B cell (primary cell): ENCODE data around the gene BPIFB2. TPM values are rescaled to one million over a fixed set of nuclear protein-coding genes. Genes with fewer than 3 reads are reported as not detected.

ENCODE experiments used
- ATAC-seq: fragments of 200-7000 bp; cut with Tn5 transposase; one replicate; pipeline ENCODE4 v1.10.0; 2021; ENCODE audit warnings: low read depth, mild to moderate bottlenecking, moderate number of reproducible peaks, moderate library complexity
- CTCF ChIA-PET: fragments of 350-600 bp; sonication (Branson Sonifier 250); formaldehyde crosslinking; loops from one replicate; lab custom pipeline; 2021; ENCODE audit warnings: antibody characterized with exemption, inconsistent platforms; lab: Charles Lee
- POLR2A ChIA-PET: fragments of 350-600 bp; sonication (Branson Sonifier 250); formaldehyde crosslinking; loops from one replicate; lab custom pipeline; 2021; ENCODE audit warnings: antibody characterized with exemption; lab: Charles Lee
- DNase-seq: peaks from one replicate; pipeline ENCODE4 v3.0.0; 2013
- H2AFZ ChIP-seq: 2 replicates; pipeline ENCODE4 v1.6.1; 2012; ENCODE audit warnings: mild to moderate bottlenecking, low read depth, low read length; ENCODE audit not compliant: insufficient read depth, poor library complexity, severe bottlenecking
- H3K27ac ChIP-seq, 2 donors: 1 replicate in 1 of 2; 2 replicates in 1 of 2; pipeline ENCODE4 v1.5.1; 2012 to 2013; ENCODE audit warnings: low read length in 2 of 2, mild to moderate bottlenecking in 2 of 2, moderate library complexity in 1 of 2
- H3K27me3 ChIP-seq, 4 experiments: fragments of 200-600 bp in 1 of 4; sonication (generic) in 1 of 4; replicated peaks in 1 of 4; 1 replicate in 2 of 4; 2 replicates in 2 of 4; pipeline versions ENCODE4 v1.6.1 to v1.7.0; 2013 to 2016; ENCODE audit warnings: low read length in 3 of 4, mild to moderate bottlenecking in 2 of 4, mixed read lengths in 1 of 4, moderate library complexity in 1 of 4; ENCODE audit not compliant: insufficient read depth in 4 of 4, control insufficient read depth in 3 of 4; ENCODE audit errors: control extremely low read depth in 1 of 4
- H3K36me3 ChIP-seq, 2 experiments: replicated peaks in 1 of 2; 1 replicate in 1 of 2; 2 replicates in 1 of 2; pipeline versions ENCODE4 v1.6.1 to v1.7.1; 2013; ENCODE audit warnings: low read length in 1 of 2; ENCODE audit not compliant: insufficient read depth in 2 of 2, control insufficient read depth in 1 of 2; ENCODE audit errors: control extremely low read depth in 1 of 2, extremely low read depth in 1 of 2
- H3K4me1 ChIP-seq, 2 donors: fragments of 200-600 bp in 1 of 2; sonication (generic) in 1 of 2; 1 replicate in 1 of 2; 2 replicates in 1 of 2; pipeline versions ENCODE4 v1.5.1 to v1.6.1; 2013 to 2017; ENCODE audit warnings: low read length in 2 of 2; ENCODE audit not compliant: control insufficient read depth in 2 of 2, insufficient read depth in 2 of 2
- H3K4me2 ChIP-seq: replicated peaks from 2 replicates; pipeline ENCODE3; 2012; ENCODE audit warnings: mild to moderate bottlenecking, low read depth, low read length; ENCODE audit not compliant: poor library complexity, severe bottlenecking
- H3K4me3 ChIP-seq, 5 experiments: fragments of 200-600 bp in 1 of 5; sonication (generic) in 1 of 5; 1 replicate in 3 of 5; 2 replicates in 2 of 5; pipeline versions ENCODE4 v1.5.1 to v1.7.0; 2011 to 2016; ENCODE audit warnings: low read length in 4 of 5, mild to moderate bottlenecking in 4 of 5, low read depth in 2 of 5, control low read depth in 1 of 5, moderate library complexity in 1 of 5; ENCODE audit not compliant: insufficient read depth in 1 of 5; ENCODE audit errors: control extremely low read depth in 1 of 5, extremely low read depth in 1 of 5
- H3K79me2 ChIP-seq: fragments of 200-600 bp; sonication (generic); one replicate; pipeline ENCODE4 v1.6.0; 2016; ENCODE audit warnings: low read length; ENCODE audit not compliant: control insufficient read depth, insufficient read depth
- H3K9ac ChIP-seq: fragments of 200-600 bp; sonication (generic); 2 replicates; pipeline ENCODE4 v1.6.1; 2017; ENCODE audit warnings: mild to moderate bottlenecking, low read length, moderate library complexity
- H3K9me3 ChIP-seq, 3 donors: one replicate each; pipeline versions ENCODE4 v1.6.1 to v1.7.1; 2013; ENCODE audit warnings: low read length in 2 of 3; ENCODE audit not compliant: control insufficient read depth in 2 of 3, insufficient read depth in 1 of 3; ENCODE audit errors: control extremely low read depth in 1 of 3
- H4K20me1 ChIP-seq: 2 replicates; pipeline ENCODE4 v1.6.0; 2012; ENCODE audit warnings: mild to moderate bottlenecking, low read length; ENCODE audit not compliant: insufficient read depth, control insufficient read depth, poor library complexity, severe bottlenecking
- H3K27ac Mint-ChIP-seq: one replicate; pipeline ENCODE4 v1.8.0; 2021; ENCODE audit warnings: mixed read lengths
- H3K27me3 Mint-ChIP-seq: one replicate; pipeline ENCODE4 v1.8.0; 2021; ENCODE audit warnings: mixed read lengths
- H3K4me1 Mint-ChIP-seq: one replicate; pipeline ENCODE4 v1.8.0; 2021; ENCODE audit warnings: mixed read lengths
- H3K4me3 Mint-ChIP-seq: one replicate; pipeline ENCODE4 v1.8.0; 2021; ENCODE audit warnings: mixed read lengths
- H3K9me3 Mint-ChIP-seq: one replicate; pipeline ENCODE4 v1.8.0; 2022; ENCODE audit warnings: mixed read lengths; ENCODE audit not compliant: insufficient read depth
- EZH2 ChIP-seq: IDR thresholded peaks from 2 replicates; pipeline ENCODE4 v1.6.1; 2012; ENCODE audit warnings: borderline replicate concordance, low read depth, mild to moderate bottlenecking, moderate library complexity, low read length; ENCODE audit not compliant: insufficient read depth, poor library complexity, severe bottlenecking
- WGBS: methylation state at CpG from one replicate; pipeline ENCODE4 v1.1.5; 2013; ENCODE audit warnings: missing lambda C conversion rate; ENCODE audit not compliant: insufficient coverage; 5-methylcytosine and 5-hydroxymethylcytosine counted together
- intact Hi-C: fragments of 100-400 bp; cut with micrococcal nuclease; formaldehyde crosslinking; loops from one replicate; pipeline ENCODE4 v1.10.0; 2022
- polyA plus RNA-seq: library from polyadenylated mRNA; depleted of rRNA; stranded (reverse); fragments of >200 nt; gene quantifications from 2 replicates; pipeline ENCODE4 v1.2.3, GENCODE V29; 2012
- total RNA-seq, 2 donors: library from RNA; stranded (reverse); fragments of 120-200 nt in 1 of 2; gene quantifications; 1 replicate in 1 of 2; 2 replicates in 1 of 2; pipeline versions ENCODE4 v1.2.3 to v1.2.4, GENCODE V29; 2013 to 2022
- TF ChIP-seq, protein P1 (sequence below): fragments of 200-600 bp; IDR thresholded peaks from one replicate; pipeline ENCODE4 v1.8.0; 2022; ENCODE audit warnings: antibody characterized with exemption, mild to moderate bottlenecking

The BPIFB2 gene
- total and polyA plus RNA-seq, 2 donors (not counting 1 experiment from before 2014, with no cell fraction given) = not detected

DNA sequence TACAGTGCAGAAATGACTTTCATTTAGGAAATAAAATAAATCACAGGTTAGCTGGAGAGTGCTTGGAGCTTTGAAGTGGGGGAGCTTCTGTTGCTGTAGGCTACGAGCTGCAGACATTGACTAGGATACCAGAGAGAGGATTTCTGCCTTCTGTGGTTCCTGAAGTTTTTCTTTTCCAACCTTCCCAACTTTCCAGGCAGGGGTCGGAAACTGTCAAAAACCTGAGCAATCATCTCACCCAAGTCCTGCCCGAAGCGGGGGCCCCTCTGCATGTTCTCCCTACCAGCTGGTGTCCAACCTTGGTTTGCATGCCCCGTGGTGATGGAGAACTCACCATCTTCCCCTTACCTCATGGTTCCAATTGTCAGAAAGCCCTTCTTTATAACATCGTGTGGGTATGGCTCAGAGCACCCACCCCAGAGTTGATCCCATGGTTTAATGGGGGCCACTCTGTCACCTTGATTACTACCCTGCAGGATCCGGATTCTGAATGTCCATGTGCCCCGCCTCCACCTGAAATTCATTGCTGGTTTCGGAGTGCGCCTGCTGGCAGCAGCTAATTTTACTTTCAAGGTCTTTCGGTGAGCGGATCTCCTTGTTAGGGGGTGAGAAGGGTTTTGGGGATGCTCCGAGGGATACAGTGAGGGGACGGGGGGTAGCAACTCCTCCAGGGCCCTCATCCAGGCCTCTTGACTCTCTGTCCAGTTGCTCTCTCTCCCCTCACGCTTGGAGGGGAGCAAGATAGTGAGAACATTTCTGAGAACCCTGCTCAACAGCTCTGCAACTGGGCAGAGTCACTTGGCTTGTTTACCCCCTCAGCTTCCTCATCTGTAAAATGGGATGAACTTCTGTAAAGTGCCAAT is 5.1 kb downstream of the BPIFB2 start:
- H3K4me1 Mint-ChIP-seq = peaks cover 2% of the 10 kb centered on the region
- ATAC-seq (no peak), DNase-seq (no peak)
- H3K4me2 ChIP-seq = no peak overlapping the region
- H3K9ac ChIP-seq = no peak overlapping the region
- no peak overlapping the region for H3K4me3 ChIP-seq
- H3K4me1 ChIP-seq = no peaks in the 10 kb centered on the region
- no peak overlapping the region for H2AFZ ChIP-seq
- no peaks in the 10 kb centered on the region for H3K79me2 ChIP-seq
- 88% methylated on average over 7 of the region's 15 CpGs for WGBS
- ChIA-PET POLR2A (no interaction called here), CTCF (no interaction called here)
- H3K9me3 Mint-ChIP-seq = no peaks in the 10 kb centered on the region
- intact Hi-C loops = no loop called here
- H3K27me3 Mint-ChIP-seq = peaks cover 8% of the 10 kb centered on the region
- no peak overlapping the region for H3K27ac ChIP-seq
- H4K20me1 ChIP-seq = no peaks in the 10 kb centered on the region
- no peaks in the 10 kb centered on the region for H3K27me3 ChIP-seq
- H3K4me3 Mint-ChIP-seq = no peak overlapping the region
- TF ChIP-seq, protein P1, sequence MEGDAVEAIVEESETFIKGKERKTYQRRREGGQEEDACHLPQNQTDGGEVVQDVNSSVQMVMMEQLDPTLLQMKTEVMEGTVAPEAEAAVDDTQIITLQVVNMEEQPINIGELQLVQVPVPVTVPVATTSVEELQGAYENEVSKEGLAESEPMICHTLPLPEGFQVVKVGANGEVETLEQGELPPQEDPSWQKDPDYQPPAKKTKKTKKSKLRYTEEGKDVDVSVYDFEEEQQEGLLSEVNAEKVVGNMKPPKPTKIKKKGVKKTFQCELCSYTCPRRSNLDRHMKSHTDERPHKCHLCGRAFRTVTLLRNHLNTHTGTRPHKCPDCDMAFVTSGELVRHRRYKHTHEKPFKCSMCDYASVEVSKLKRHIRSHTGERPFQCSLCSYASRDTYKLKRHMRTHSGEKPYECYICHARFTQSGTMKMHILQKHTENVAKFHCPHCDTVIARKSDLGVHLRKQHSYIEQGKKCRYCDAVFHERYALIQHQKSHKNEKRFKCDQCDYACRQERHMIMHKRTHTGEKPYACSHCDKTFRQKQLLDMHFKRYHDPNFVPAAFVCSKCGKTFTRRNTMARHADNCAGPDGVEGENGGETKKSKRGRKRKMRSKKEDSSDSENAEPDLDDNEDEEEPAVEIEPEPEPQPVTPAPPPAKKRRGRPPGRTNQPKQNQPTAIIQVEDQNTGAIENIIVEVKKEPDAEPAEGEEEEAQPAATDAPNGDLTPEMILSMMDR = no peak
- no peak for TF ChIP-seq EZH2
- H3K27ac Mint-ChIP-seq = no peak overlapping the region
- H3K36me3 ChIP-seq = no peaks in the 10 kb centered on the region
- H3K9me3 ChIP-seq = no peaks in the 10 kb centered on the region

DNA sequence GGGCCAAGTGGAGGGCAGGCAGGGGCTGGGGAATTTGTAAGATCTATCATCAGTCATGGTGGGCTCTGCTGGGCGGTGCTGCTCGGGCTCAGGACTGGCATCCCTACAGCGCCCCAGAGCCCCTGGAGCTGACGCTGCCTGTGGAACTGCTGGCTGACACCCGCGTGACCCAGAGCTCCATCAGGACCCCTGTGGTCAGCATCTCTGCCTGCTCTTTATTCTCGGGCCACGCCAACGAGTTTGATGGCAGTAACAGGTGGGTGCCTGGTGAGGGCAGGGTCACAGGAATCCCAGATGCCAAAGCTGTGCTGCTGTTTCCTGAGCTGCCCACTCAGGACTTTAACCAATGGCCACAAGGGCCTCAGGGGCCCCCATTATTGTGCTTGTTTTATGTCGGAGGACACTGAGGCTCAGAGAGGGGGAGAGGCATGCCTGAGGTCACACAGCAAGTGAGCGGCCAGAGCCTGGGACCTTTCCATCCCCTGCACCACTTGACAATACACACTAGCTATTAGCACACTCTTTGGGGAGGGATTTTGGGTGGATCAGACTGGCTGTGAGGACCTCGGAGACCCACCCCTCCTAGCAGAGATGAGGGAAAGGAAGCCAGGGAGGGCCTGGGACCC is 6.3 kb downstream of the BPIFB2 start:
- Mint-ChIP-seq H3K9me3 (no peaks in the 10 kb centered on the region), H3K4me3 (no peak overlapping the region), H3K4me1 (peaks cover 2% of the 10 kb centered on the region), H3K27me3 (peaks cover 9% of the 10 kb centered on the region), H3K27ac (no peak overlapping the region)
- Histone ChIP-seq H3K79me2 (no peaks in the 10 kb centered on the region), H3K4me3 (no peak overlapping the region), H4K20me1 (no peaks in the 10 kb centered on the region), H3K27me3 (no peaks in the 10 kb centered on the region), H3K4me2 (no peak overlapping the region), H3K9ac (no peak overlapping the region), H3K27ac (no peak overlapping the region), H3K36me3 (no peaks in the 10 kb centered on the region), H2AFZ (no peak overlapping the region), H3K4me1 (no peaks in the 10 kb centered on the region), H3K9me3 (no peaks in the 10 kb centered on the region)
- intact Hi-C loops = no loop called here
- ChIA-PET POLR2A (no interaction called here), CTCF (no interaction called here)
- TF ChIP-seq, protein P1 = no peak
- no peak for TF ChIP-seq EZH2
- 79% methylated on average over 9 of the region's 12 CpGs for WGBS
- ATAC-seq = no peak
- no peak for DNase-seq
